GM12892 (cell line): ENCODE measurements around the gene NT5DC4.

Source experiments
- POLR2A ChIP-seq: IDR thresholded peaks from 2 replicates; pipeline ENCODE4 v1.6.1; 2011; ENCODE audit warnings: low read depth, low read length, control low read depth
- POLR2AphosphoS5 ChIP-seq: IDR thresholded peaks from 2 replicates; pipeline ENCODE4 v1.6.1; 2011; ENCODE audit warnings: low read depth, low read length, control low read depth
- TAF1 ChIP-seq: IDR thresholded peaks from 2 replicates; pipeline ENCODE4 v1.6.1; 2011; ENCODE audit warnings: low read depth, mild to moderate bottlenecking, control low read depth, low read length, borderline replicate concordance

GRCh38 chr2:112705575-112705974, 15.2 kb upstream of the NT5DC4 start:
- TF ChIP-seq TAF1 (no peak), POLR2A (no peak), POLR2AphosphoS5 (no peak)
